Thyroid gland (tissue), 4 donors: ENCODE data around the gene CAMTA1. TPM values are rescaled to one million over a fixed set of nuclear protein-coding genes. Genes with fewer than 3 reads are reported as not detected.

Experiments
- DNase-seq, 2 donors: peaks; one replicate each; pipeline ENCODE4 v3.0.0-alpha.2; 2019
- H3K27ac ChIP-seq, 3 donors: fragments of 200-600 bp; sonication (generic); 1 replicate in 2 of 3; 2 replicates in 1 of 3; pipeline ENCODE4 v1.5.1; 2016 to 2019; ENCODE audit warnings: mild to moderate bottlenecking in 1 of 3, moderate library complexity in 1 of 3
- H3K27me3 ChIP-seq: fragments of 200-600 bp; sonication (generic); one replicate; pipeline ENCODE4 v1.5.1; 2019
- H3K36me3 ChIP-seq, 2 donors: fragments of 200-600 bp; sonication (generic); one replicate each; pipeline ENCODE4 v1.5.1; 2016 to 2019
- H3K4me1 ChIP-seq, 2 donors: fragments of 200-600 bp; sonication (generic); one replicate each; pipeline ENCODE4 v1.5.1; 2017 to 2019
- H3K4me3 ChIP-seq, 3 donors: fragments of 200-600 bp; sonication (generic); replicated peaks in 1 of 3; 1 replicate in 2 of 3; 2 replicates in 1 of 3; pipeline ENCODE4 v1.5.1; 2016; ENCODE audit warnings: mild to moderate bottlenecking in 1 of 3
- H3K9me3 ChIP-seq: fragments of 200-600 bp; sonication (generic); one replicate; pipeline ENCODE4 v1.5.1; 2017
- CTCF ChIP-seq, 6 experiments: fragments of 200-600 bp in 3 of 6; fragments of 450-650 bp in 3 of 6; sonication (generic) in 3 of 6; IDR thresholded peaks; one replicate each; pipeline ENCODE4 v1.5.1; 2016 to 2019; ENCODE audit warnings: antibody characterized with exemption in 6 of 6, mild to moderate bottlenecking in 2 of 6, inconsistent platforms in 1 of 6, moderate library complexity in 1 of 6
- POLR2A ChIP-seq, 2 donors: fragments of 450-650 bp; IDR thresholded peaks; one replicate each; pipeline ENCODE4 v1.6.1; 2017; ENCODE audit warnings: antibody characterized with exemption in 2 of 2, mild to moderate bottlenecking in 2 of 2, moderate library complexity in 1 of 2
- WGBS, 2 donors: methylation state at CpG; one replicate each; pipeline ENCODE4 v1.1.5; 2017; 5-methylcytosine and 5-hydroxymethylcytosine counted together
- intact Hi-C: fragments of 100-400 bp; cut with DNase I; formaldehyde crosslinking; loops from one replicate; pipeline ENCODE4 v1.15.1; 2023
- total RNA-seq, 4 donors: library from RNA; depleted of rRNA; stranded (reverse); fragments of >200 nt; gene quantifications; one replicate each; pipeline ENCODE4 v1.2.3, GENCODE V29; 2016

Gene CAMTA1
- total RNA-seq, 4 donors from 2014 or later, result 63.9 to 124 (median 101) TPM

GRCh38 chr1:6811583-6811982 lies 26.3 kb downstream of the CAMTA1 start:
- no peaks in the 10 kb centered on the region for H3K27me3 ChIP-seq
- no peak for DNase-seq
- peaks cover 0 to 4% of the 10 kb centered on the region in 2 donors for H3K4me1 ChIP-seq
- no peaks in the 10 kb centered on the region for H3K36me3 ChIP-seq
- intact Hi-C loops, result no loop called here
- peak overlapping the region in 1 of 3 donors; percentile 4 for H3K27ac ChIP-seq
- no peak for TF ChIP-seq CTCF (IDR thresholded peaks at IDR 0.05)
- TF ChIP-seq POLR2A (IDR thresholded peaks at IDR 0.05), result no peak
- WGBS, 2 donors, result 77 to 83% methylated on average over 8 of the region's 8 CpGs
- H3K9me3 ChIP-seq, result no peaks in the 10 kb centered on the region
- H3K4me3 ChIP-seq, result no peak overlapping the region

GRCh38 chr1:6813165-6813564 lies 27.9 kb downstream of the CAMTA1 start:
- H3K4me3 ChIP-seq, result no peak overlapping the region
- intact Hi-C loops, result no loop called here
- no peak for TF ChIP-seq POLR2A (IDR thresholded peaks at IDR 0.05)
- no peak for TF ChIP-seq CTCF (IDR thresholded peaks at IDR 0.05)
- no peak for DNase-seq
- H3K27ac ChIP-seq, result no peak overlapping the region
- peaks cover 0 to 4% of the 10 kb centered on the region in 2 donors for H3K4me1 ChIP-seq
- no peaks in the 10 kb centered on the region for H3K36me3 ChIP-seq
- H3K9me3 ChIP-seq, result no peaks in the 10 kb centered on the region
- no peaks in the 10 kb centered on the region for H3K27me3 ChIP-seq
- WGBS, 2 donors, result 88 to 96% methylated on average over 1 of the region's 1 CpG

GRCh38 chr1:6815726-6816125 lies 30.5 kb downstream of the CAMTA1 start:
- 87 to 92% methylated on average over 2 of the region's 2 CpGs for WGBS, 2 donors
- Histone ChIP-seq H3K36me3 (no peaks in the 10 kb centered on the region), H3K4me3 (no peak overlapping the region), H3K9me3 (no peaks in the 10 kb centered on the region), H3K27ac (no peak overlapping the region), H3K4me1 (peaks cover 6 to 29% of the 10 kb centered on the region in 2 donors), H3K27me3 (no peaks in the 10 kb centered on the region)
- intact Hi-C loops, result no loop called here
- no peak for TF ChIP-seq POLR2A (IDR thresholded peaks at IDR 0.05)
- no peak for TF ChIP-seq CTCF (IDR thresholded peaks at IDR 0.05)
- DNase-seq, result no peak

GRCh38 chr1:6819246-6820040 lies 34.2 kb downstream of the CAMTA1 start:
- Histone ChIP-seq H3K27ac (peak overlapping the region; percentile 58 to 87 (median 63)), H3K9me3 (no peaks in the 10 kb centered on the region), H3K36me3 (no peaks in the 10 kb centered on the region), H3K4me3 (no peak overlapping the region), H3K4me1 (peaks cover 16 to 57% of the 10 kb centered on the region in 2 donors), H3K27me3 (no peaks in the 10 kb centered on the region)
- TF ChIP-seq CTCF (IDR thresholded peaks at IDR 0.05) (no peak), POLR2A (IDR thresholded peaks at IDR 0.05) (no peak)
- intact Hi-C loops, result no loop called here
- whole genome bisulfite sequencing, 2 donors, result 86 to 91% methylated on average over 6 of the region's 6 CpGs
- DNase-seq, result no peak

- Histone ChIP-seq H3K27me3 (no peaks in the 10 kb centered on the region), H3K9me3 (no peaks in the 10 kb centered on the region), H3K4me1 (peaks cover 29 to 71% of the 10 kb centered on the region in 2 donors), H3K4me3 (no peak overlapping the region), H3K27ac (peak overlapping the region; percentile 58 to 87 (median 63)), H3K36me3 (no peaks in the 10 kb centered on the region)
- no peak for DNase-seq
- intact Hi-C loops, result no loop called here
- 86 to 89% methylated on average over 2 of the region's 2 CpGs for WGBS, 2 donors
- TF ChIP-seq CTCF (IDR thresholded peaks at IDR 0.05) (no peak), POLR2A (IDR thresholded peaks at IDR 0.05) (no peak)
Observed at GRCh38 chr1:6820899-6821298, 35.6 kb downstream of the CAMTA1 start.
